Gastroesophageal sphincter (tissue), 4 donors: ENCODE measurements around the gene SF3B4. TPM values are rescaled to one million over a fixed set of nuclear protein-coding genes. Genes with fewer than 3 reads are reported as not detected.
"Not testable (repeated sequence)": the region's sequence is repeated elsewhere in the genome, so short reads cannot be mapped to it uniquely, and the experiment has no call there.

Experiments
- ATAC-seq: fragments of 150-250 bp; one replicate; pipeline ENCODE4 v1.9.1; 2016; ENCODE audit warnings: mild to moderate bottlenecking, moderate library complexity
- H3K27ac ChIP-seq, 4 donors: fragments of 200-600 bp; sonication (generic) in 3 of 4; 1 replicate in 3 of 4; 2 replicates in 1 of 4; pipeline ENCODE4 v1.5.1; 2016 to 2019
- H3K27me3 ChIP-seq: fragments of 200-600 bp; sonication (generic); one replicate; pipeline ENCODE4 v1.5.1; 2019
- H3K36me3 ChIP-seq, 2 donors: fragments of 200-600 bp; sonication (generic); one replicate each; pipeline ENCODE4 v1.5.1; 2019; ENCODE audit warnings: control low read depth in 1 of 2
- H3K4me1 ChIP-seq, 3 donors: fragments of 200-600 bp; sonication (generic); 1 replicate in 2 of 3; 2 replicates in 1 of 3; pipeline ENCODE4 v1.5.1; 2016 to 2019; ENCODE audit warnings: control low read depth in 2 of 3
- H3K4me3 ChIP-seq, 2 donors: fragments of 200-600 bp; sonication (generic); one replicate each; pipeline ENCODE4 v1.5.1; 2019; ENCODE audit warnings: mild to moderate bottlenecking in 1 of 2, moderate library complexity in 1 of 2
- H3K9me3 ChIP-seq, 3 donors: fragments of 200-600 bp; sonication (generic); one replicate each; pipeline ENCODE4 v1.5.1; 2017 to 2019; ENCODE audit warnings: control low read depth in 2 of 3
- CTCF ChIP-seq, 4 experiments: fragments of 200-600 bp in 2 of 4; fragments of 450-650 bp in 2 of 4; sonication (generic) in 1 of 4; IDR thresholded peaks; one replicate each; pipeline ENCODE4 v1.5.1; 2017 to 2019; ENCODE audit warnings: antibody characterized with exemption in 4 of 4, mild to moderate bottlenecking in 2 of 4, moderate library complexity in 2 of 4
- EP300 ChIP-seq: sonication (generic); formaldehyde crosslinking; IDR thresholded peaks from one replicate; pipeline ENCODE4 v1.6.1; 2017; ENCODE audit warnings: antibody characterized with exemption, mild to moderate bottlenecking
- POLR2A ChIP-seq, 2 donors: fragments of 450-650 bp; IDR thresholded peaks; one replicate each; pipeline ENCODE4 v1.6.1; 2017; ENCODE audit warnings: antibody characterized with exemption in 2 of 2, mild to moderate bottlenecking in 2 of 2, moderate library complexity in 1 of 2
- POLR2AphosphoS5 ChIP-seq: sonication (generic); formaldehyde crosslinking; IDR thresholded peaks from one replicate; pipeline ENCODE4 v1.6.1; 2017; ENCODE audit warnings: antibody characterized with exemption
- WGBS, 2 donors: methylation state at CpG; one replicate each; pipeline ENCODE4 v1.1.5; 2018; ENCODE audit warnings: low coverage in 1 of 2; 5-methylcytosine and 5-hydroxymethylcytosine counted together
- total RNA-seq, 4 donors: library from RNA; depleted of rRNA; stranded (reverse); fragments of >200 nt; gene quantifications; one replicate each; pipeline ENCODE4 v1.1.0, GENCODE V29; 2016

SF3B4 gene
- total RNA-seq, 4 donors from 2014 or later: 9.7 to 17.9 (median 14.0) TPM

GRCh38 chr1:149962039-149962647, 34.5 kb upstream of the SF3B4 start:
- TF ChIP-seq POLR2AphosphoS5: peak; percentile 23
- no peak for TF ChIP-seq POLR2A (IDR thresholded peaks at IDR 0.05)
- TF ChIP-seq CTCF (IDR thresholded peaks at IDR 0.05): peak; percentile 38 to 89 (median 82)
- peaks cover 0 to 5% (median 0%) of the 10 kb centered on the region in 3 donors for H3K9me3 ChIP-seq
- 4 to 11% methylated on average over 3 of the region's 3 CpGs for WGBS, 2 donors
- no peak overlapping the region for H3K4me3 ChIP-seq
- peaks cover 0 to 31% (median 0%) of the 10 kb centered on the region in 3 donors for H3K4me1 ChIP-seq
- no peaks in the 10 kb centered on the region for H3K27me3 ChIP-seq
- H3K27ac ChIP-seq: peak overlapping the region; percentile 43 to 68 (median 54)
- peaks cover 0 to 84% of the 10 kb centered on the region in 2 donors for H3K36me3 ChIP-seq
- peak; percentile 74 for ATAC-seq

- not testable (repeated sequence) for H3K27ac ChIP-seq, ATAC-seq, H3K9me3 ChIP-seq, H3K4me1 ChIP-seq, H3K27me3 ChIP-seq, H3K4me3 ChIP-seq
- H3K36me3 ChIP-seq: peaks cover 0 to 55% of the 10 kb centered on the region in 2 donors
- WGBS, 2 donors: 97 to 100% methylated on average over 5 to 8 of the region's 14 CpGs
These were observed 29.9 kb upstream of the SF3B4 start for GRCh38 chr1:149957548-149957947.

- Histone ChIP-seq H3K4me3 (no peak overlapping the region), H3K27me3 (no peaks in the 10 kb centered on the region), H3K4me1 (no peaks in the 10 kb centered on the region), H3K36me3 (peaks cover 0 to 70% of the 10 kb centered on the region in 2 donors), H3K27ac (no peak overlapping the region), H3K9me3 (no peaks in the 10 kb centered on the region)
- no peak for TF ChIP-seq CTCF (IDR thresholded peaks at IDR 0.05)
- no peak for TF ChIP-seq POLR2AphosphoS5
- no peak for TF ChIP-seq POLR2A (IDR thresholded peaks at IDR 0.05)
- TF ChIP-seq EP300: no peak
- 60% methylated on average over 4 of the region's 6 CpGs; no CpG with 5 or more reads in 1 of the 2 donors for WGBS, 2 donors
- ATAC-seq: no peak
These were observed 22.3 kb upstream of the SF3B4 start for GRCh38 chr1:149949911-149950310.

GRCh38 chr1:149945206-149945605, 17.6 kb upstream of the SF3B4 start:
- WGBS, 2 donors: 77 to 84% methylated on average over 3 of the region's 4 CpGs
- H3K4me1 ChIP-seq: peaks cover 0 to 8% (median 0%) of the 10 kb centered on the region in 3 donors
- no peak for ATAC-seq
- no peak overlapping the region for H3K27ac ChIP-seq
- TF ChIP-seq CTCF (IDR thresholded peaks at IDR 0.05): no peak
- no peak for TF ChIP-seq EP300
- TF ChIP-seq POLR2A (IDR thresholded peaks at IDR 0.05): no peak
- no peak for TF ChIP-seq POLR2AphosphoS5
- no peaks in the 10 kb centered on the region for H3K9me3 ChIP-seq
- no peaks in the 10 kb centered on the region for H3K27me3 ChIP-seq
- H3K4me3 ChIP-seq: no peak overlapping the region
- H3K36me3 ChIP-seq: peaks cover 0 to 69% of the 10 kb centered on the region in 2 donors

GRCh38 chr1:149942885-149943284, 15.3 kb upstream of the SF3B4 start:
- H3K4me3 ChIP-seq: no peak overlapping the region
- peaks cover 0 to 46% of the 10 kb centered on the region in 2 donors for H3K36me3 ChIP-seq
- no peaks in the 10 kb centered on the region for H3K27me3 ChIP-seq
- H3K4me1 ChIP-seq: peaks cover 3 to 29% (median 7%) of the 10 kb centered on the region in 3 donors
- H3K9me3 ChIP-seq: no peaks in the 10 kb centered on the region
- no peak for TF ChIP-seq EP300
- TF ChIP-seq CTCF (IDR thresholded peaks at IDR 0.05): no peak
- no peak for TF ChIP-seq POLR2AphosphoS5
- no peak for TF ChIP-seq POLR2A (IDR thresholded peaks at IDR 0.05)
- H3K27ac ChIP-seq: peak overlapping the region in 3 of 4 donors; percentile 37 to 53 (median 51)
- WGBS, 2 donors: 31 to 44% methylated on average over 2 to 3 of the region's 3 CpGs
- no peak for ATAC-seq
